HPDE6-E6E7 (cell line): ENCODE results near the gene COL27A1.
A peak's percentile ranks its signal among the peaks of the same experiment; 100 is the strongest.

Experiments used
- DNase-seq: peaks from one replicate; pipeline ENCODE4 v3.0.0; 2011; ENCODE audit warnings: missing footprints; ENCODE audit errors: extremely low spot score

Gene COL27A1

DNA sequence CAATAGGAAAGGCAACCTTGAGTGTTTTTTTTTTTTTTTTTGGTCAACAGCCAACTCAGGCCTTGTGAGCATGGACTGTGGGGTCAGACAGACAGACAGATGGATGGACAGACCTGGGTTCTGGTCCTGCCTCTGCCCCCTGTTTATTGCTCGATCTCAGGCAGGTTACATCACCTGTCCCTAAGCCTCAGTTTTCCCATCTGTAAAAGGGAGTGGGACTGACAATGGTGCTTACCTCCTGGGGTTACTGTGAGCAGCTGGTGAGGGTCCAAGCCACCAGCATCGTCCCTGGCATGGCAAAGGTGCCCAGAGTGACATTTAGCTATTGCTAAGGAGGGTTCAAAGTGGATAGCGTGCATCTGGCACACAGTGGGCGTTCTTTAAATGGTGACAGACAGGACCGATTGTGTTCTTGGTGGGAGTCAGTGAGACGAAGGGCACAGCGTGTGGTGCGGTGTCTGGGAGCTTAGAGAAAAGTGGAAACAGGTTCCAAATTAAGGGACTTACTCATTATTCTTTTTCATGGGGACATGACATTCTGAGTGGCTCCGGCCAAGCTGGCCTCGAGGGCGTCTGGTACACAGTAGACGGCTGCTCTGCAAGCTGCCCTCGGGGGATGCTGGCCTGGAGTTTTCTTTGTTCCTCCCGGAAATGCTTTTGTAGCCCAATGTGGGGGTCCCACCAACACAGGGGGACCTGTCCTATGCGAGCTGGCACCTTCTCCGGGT lies 72.1 kb downstream of the COL27A1 start:
- no peak for DNase-seq

DNA sequence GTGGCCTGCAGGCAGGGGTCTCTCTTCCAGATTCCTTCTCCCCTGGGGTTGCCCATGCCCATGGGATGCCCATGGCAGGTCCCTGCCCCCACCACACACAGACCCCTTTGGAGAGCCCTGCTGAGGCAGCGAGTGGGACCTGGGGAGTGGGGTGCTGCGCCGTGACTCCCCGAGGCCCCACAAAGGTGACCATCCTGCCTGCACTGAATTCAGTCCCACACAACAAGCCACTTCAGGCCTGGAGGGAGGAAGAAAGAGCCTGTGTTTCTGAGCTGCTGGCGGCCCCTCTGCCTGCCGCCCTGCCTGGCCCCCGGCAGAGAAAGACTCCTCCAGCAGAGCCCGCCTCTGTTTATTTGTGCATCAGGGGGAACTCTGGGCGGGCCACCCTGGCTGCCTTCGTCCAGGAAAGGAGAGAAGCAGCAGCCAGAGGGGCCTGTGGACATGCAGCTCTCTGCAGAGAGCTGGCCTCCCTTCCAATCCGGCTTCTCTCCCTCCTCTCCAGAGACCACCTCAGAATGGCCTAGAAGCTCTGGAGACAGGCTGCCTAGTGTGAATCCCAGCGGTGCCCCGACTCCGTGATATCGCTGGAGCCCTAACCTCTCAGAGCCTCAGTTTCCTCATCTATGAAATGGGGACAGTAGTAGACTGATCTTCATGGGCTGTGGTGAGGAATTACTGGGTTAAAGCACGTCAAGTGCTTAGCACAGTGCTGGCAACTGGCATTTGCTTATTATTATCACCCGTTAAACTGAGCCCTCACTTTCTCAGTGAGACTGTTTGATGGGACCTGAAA lies 72.9 kb downstream of the COL27A1 start:
- DNase-seq: no peak

DNA sequence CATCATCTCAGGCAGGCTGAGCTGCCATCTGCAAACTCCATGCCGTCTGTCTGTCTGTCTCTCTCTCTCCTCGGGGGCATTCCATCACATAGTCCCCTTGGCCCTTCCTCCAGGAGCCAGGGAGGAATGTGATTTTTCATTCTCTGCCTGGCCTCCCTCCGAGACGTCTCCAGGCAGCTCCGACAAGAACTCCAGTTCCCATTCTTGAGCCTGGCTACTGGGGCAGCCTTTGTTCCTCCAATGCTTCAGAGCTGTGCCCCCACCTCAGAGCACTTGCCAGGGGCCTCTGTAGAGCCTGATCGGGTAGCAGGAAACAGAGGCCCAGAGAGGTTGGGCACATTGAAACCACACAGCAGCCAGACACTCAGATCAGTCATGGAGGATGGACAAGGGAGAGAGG lies 74.0 kb downstream of the COL27A1 start:
- DNase-seq: no peak

DNA sequence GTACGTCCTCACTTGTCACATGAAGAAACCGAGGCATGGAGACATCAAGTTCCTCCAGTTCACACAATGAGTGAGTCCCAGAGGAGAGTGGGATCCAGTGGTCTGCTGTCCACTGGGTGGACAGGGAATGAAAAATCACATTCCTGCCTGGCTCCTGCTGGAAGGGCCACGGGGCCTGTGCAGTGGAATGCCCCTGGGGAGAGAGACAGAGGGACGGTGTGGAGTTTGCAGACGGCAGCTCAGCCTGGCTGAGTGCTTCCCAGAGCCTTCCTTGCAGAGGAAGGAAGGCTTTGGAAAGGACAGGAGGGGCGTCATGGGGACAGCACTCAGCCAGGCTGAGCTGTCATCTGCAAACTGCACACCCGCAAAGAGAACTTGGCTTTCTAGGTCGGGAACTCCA lies 74.7 kb downstream of the COL27A1 start:
- DNase-seq: no peak

DNA sequence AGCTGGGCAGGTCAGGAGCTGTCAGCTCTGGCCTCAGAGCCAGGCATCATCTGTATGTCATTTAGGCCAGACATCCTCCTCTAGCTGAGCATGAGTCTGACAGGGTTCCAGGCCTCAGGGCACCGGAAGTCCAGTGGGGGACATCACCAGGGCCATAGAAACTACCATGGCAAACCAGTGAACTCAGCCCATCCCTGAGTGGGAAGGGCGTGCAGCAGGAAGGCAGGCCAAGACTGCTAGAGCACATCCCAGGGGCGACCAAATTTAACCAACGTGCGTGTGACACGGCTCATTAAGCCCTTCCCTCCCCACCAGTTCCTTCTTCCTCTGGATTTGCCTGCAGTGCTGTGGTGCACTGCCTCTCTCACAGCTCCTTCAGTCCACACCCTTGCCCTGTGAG lies 75.9 kb downstream of the COL27A1 start:
- no peak for DNase-seq

DNA sequence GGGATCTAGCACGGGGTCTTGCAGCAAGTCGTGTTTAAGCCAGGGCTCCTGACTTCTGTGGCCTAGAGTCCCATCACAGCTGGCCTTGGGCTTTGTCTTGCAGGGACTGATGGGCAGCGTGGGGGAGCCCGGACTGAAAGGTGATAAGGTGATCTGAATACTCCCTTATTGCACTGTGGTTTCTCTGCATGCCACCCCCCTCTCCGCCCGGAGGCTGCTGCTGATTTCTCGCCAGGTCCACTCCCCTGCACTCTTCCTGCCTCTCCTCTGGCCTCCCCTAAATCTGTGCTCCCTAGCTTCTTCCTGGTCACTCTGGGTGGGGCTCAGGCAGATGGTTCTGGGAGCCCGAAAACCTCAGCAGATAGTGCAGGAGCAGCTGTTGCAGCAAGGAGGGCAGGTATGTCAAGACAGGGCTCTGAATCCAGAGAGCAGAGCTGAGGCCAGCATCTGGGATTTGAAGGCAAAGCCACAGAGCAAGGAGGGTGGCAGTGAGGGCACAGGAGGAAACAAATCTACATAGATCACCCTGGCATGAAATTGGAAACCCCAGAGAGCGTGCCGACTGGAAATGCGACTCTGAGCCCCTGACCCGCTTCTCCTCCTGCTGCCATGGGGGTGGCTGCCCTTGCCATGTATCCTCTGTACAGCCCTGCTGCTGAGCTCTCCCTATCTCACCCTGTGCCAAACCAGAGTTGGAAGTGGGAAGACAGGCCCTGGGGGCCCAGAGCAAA lies 76.5 kb downstream of the COL27A1 start:
- DNase-seq: no peak

DNA sequence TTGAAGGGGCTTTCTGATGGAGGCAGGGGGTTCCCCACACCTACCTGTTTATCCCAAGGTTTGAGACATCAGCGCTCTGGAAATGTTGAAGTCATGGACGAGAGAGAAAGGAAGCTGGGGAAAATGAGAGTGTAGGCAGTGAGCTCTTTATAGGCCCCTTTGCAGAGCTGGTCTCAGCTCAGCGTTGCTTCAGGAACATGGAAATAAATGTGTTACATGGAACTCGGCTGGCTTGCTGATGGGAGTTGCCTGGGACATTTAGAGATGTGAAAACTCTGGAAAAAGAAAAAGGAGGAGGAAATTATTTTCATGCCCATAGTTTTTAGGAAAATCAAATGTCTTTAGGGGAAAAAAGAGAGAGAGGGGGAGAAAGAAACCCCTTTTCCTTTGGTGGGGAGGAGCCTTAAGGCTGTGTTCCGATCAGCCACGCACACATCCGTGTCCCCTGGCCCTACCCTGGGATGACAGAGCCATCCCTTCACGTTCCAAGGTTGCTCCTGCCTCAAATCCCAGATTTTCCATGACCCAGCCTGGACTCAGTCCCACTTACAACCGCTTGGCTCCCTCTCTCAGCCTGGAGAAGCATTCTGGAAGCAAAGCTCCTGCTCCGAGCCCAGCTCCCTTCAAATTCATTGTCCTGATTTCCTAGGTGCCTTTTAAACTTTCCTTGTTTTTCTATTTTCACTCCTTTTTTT lies 78.3 kb downstream of the COL27A1 start:
- no peak for DNase-seq

DNA sequence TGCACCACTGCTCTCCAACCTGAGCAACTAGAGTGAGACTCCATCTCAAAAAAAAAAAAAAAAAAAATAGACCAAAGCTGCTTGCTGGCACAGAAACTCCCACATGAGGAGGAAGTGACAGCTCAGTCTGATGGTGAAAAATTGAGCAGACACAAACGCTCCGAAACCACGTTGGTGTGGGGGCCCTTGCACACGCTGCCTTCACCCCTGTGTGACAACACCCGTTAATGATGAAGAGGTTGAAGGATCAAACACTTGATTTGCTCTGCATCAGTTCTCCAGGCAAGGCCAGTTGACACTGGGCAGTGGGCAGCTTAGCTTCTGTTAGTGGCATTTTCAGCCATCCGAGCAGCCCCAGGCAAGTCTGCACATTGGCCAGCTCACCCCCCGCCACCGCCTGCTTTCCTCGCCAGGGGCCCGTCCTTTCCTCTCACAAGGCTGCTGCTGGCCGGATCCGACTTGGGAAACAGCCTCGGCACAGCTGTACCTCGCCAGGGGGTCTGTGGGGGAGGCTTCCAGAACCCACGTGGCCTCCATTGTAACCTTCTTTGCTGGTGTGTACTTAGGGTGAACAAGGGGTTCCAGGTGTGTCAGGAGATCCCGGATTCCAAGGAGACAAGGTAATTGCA lies 79.8 kb downstream of the COL27A1 start:
- no peak for DNase-seq

DNA sequence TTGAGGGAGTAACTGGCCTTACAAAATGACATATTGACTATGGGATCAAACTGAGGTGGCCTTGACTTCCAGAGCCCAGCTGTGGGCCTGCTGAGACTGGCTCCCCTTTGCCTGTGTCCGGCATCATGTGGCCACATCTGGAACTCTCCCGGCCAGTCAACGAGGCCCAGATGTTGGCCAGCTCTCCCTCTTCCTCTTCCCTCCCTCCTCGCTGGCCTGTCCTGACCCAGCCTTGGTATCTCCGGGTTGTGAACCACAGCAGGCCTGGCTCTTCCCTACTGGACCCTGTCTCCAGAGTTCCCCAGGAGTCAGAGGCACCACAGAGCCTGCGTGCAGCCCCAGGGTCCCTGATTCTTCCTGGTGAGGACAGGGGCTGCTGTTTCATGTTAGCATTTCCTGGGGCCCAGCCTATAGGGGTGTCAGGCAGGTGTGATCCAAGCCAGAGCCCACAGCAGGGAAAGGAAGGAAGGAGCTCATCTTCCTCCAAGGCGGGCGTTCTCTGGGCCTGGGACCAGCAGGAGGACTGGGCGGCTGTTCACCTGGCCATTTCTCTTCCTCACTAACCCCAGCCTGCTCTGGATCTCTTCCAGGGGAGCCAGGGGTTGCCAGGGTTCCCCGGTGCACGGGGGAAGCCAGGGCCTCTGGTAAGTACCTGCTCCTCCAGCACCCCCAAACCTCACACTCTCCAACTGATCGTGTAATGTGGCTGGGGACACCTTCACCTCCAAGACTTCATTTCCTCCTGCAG lies 81.2 kb downstream of the COL27A1 start:
- DNase-seq: no peak

DNA sequence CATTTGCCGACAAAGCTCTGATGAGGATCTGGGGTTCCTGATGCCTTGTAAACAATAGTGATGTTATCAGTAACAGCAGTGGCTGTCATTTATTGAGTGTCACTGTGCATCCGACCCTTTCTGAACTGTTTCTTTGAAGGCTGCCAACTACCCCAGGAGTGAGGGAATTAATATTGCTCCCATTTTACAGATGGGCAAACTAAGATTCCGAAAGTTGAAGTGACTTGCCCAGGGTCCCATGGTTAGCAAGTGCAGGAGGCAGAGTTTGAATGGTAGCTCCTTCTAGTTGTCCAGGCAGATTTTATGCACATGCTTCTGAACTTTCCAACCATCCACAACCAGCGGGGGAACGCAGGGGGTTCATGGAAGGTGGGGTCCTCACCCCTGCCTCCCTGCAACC lies 81.9 kb downstream of the COL27A1 start:
- no peak for DNase-seq

DNA sequence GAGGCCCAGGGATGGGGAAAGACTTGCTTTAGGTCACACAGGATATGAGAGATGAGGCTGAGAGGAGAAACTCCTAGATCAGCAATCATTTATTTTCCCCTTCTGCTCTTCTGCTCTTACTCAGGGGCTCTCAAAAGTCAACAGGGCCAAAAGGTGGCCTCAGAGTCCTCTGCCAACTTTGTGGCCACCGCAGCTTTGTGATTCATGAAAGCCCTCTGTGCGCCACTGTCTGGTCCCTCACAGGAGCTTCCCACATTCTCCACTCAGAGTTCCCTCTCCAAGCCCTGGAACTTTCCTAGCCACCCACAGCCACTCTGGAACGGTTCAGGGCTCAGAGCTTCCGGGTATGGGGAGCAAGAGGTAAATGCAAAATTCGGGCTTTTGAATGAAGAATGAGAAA lies 82.4 kb downstream of the COL27A1 start:
- no peak for DNase-seq

DNA sequence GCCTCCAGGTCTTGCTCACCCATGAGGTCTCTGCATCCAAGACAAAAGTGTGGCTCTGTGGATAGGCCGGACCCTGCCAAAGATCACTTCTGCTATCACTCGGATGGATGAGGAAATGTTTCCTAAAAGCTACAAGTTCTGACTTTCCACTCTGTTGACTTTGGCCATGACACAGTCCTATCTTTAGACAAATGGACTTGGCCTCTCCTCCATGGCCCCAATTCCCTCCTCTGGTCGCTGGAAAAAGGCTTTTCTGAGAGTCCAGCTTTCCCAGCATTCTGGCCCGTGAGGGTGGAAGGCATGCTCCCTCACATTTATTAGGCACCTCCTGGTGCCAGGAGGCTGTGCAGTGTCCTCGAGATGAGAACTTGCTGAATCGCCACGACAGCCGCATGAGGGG lies 83.1 kb downstream of the COL27A1 start:
- no peak for DNase-seq

DNA sequence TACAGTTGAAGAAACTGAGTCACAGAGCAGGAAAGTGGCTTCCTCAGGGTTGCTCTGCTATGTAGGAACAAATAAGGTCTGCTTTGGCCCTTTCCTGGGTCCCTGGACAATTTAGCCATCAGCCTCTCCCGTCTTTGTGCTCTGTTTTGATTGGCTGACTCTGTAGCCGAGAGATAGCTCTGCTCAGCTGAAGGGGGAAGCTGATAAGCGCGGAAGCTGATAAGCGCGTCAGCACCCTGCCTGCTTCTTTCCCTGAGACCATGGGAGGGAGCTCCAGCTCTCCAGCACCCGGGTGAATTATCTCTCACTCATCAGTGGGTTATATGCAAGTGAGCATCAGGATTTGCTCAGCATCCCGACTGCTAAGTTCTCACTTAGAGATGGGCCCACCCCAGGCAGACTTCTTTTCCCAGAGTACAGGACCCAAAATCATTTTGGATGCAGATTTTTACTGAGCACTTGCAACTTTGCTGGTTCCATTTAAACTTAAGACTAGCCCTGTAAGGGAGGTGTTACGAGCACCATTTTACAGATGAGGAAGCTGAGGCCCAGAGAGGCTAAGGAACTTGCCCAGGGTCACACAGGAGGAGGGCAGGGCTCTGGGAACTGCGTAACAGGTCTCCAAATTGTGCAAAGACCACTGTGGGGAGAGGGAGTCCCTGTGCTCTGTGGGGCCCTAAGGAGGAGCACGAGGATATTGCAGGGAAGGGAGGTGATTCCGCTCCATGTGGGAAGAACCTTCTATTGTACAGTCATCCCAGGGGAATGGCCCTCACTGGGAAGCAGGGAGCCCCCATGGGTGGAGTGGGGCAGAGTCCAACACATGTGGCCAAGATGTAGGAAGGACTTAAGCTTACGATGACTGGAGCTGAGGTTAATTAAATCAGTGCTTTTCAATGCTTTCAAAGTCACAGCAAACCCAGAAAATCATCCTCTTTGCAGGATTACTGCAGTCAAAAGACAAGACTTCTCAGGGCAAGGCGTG lies 83.8 kb downstream of the COL27A1 start:
- peak; percentile 25 for DNase-seq

DNA sequence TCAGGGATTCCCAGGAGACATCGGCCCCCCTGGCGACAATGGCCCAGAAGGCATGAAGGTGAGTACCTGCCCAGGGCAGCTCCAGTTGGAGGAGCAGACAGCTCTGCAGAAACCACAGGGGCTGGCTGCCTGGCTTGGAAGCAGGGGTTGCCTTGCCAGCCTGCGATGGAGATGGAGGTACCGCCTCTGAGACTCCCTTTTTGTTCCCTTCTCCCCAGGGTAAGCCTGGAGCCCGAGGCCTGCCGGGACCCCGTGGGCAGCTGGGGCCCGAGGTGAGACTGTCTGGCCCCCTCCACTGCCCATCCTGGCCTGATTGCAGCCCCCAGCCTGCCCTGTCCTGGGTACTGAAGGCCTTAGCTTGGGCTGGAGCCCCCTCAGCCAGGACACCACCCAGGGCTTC lies 84.9 kb downstream of the COL27A1 start:
- no peak for DNase-seq

DNA sequence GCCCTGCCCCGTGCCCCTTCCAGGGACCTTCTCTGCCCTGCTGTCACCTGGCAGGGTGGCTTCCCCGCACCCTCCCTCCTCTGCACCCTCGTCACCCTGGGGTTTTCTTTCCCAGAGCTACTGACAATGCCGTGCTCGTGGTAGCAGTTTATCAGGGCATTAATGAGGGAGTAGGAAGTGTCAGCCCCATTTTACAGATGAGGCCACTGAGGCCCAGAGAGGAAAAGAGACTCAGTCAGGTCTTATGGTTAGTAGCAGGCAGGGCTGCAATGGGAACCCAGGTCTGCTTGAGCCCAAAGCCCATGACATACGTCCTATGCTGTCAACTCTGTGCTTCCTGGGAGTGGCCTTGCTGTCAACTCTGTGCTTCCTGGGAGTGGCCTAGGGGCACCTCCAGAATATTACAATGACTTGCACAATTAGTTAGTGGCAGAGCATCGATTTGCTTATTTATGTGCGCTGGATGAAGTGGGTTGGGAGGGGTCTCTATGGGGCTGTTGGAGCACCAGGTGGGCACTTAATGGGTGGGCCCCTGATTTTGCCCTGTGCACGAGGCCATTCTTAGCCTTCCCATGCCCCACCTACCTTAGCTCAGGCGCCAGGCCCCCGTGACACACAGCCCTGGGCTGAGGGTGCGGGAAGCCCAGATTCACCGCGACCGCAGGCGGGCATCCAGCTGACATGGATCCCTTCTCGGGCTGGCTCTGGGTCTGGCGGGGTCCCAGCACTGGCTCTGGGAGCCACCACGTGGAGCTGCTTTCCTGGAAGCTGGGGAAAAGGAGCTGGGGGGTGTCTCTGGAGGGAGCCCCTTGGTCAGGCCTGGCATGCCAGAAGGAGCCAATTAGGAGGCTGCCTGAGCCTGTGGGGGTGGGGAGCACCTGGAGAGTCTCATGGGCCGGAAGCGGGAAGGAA lies 85.6 kb downstream of the COL27A1 start:
- no peak for DNase-seq

DNA sequence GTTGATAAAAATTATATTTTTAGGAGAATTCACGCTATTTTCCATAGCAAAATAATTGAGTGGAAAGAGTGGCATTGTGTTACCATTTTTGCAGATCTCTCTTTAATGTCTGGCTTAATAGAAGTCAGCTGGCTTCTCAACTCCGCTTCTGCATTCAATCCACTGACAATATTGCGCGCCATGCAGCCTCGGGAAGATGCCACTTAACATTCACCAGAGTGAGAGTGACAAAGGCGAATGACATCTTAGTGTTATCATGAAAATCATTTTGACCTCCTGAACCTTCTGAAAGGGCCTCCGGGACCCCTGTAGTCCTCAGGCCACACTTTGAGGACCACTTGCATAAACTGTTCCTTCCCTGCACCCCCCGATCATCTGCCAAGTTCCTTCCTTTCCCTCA lies 87.5 kb downstream of the COL27A1 start:
- no peak for DNase-seq

DNA sequence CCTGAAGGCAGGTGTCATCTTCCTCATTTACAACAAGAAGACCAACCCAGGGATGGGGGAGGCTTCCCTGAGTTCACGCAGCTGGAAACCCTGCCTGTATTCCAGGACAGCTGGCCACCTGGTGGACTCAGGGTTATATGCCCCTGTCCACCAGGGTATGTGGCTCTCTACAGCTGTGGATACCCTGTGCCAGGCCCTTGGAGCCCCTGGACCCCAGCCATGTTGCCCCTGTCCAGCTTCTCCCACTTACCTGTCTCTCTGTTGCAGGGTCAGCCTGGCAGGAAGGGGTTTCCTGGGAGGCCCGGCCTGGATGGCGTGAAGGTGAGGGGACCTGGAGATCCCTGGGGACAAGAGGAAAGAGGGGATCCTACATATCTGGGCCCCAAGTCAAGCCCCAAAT lies 87.9 kb downstream of the COL27A1 start:
- no peak for DNase-seq

DNA sequence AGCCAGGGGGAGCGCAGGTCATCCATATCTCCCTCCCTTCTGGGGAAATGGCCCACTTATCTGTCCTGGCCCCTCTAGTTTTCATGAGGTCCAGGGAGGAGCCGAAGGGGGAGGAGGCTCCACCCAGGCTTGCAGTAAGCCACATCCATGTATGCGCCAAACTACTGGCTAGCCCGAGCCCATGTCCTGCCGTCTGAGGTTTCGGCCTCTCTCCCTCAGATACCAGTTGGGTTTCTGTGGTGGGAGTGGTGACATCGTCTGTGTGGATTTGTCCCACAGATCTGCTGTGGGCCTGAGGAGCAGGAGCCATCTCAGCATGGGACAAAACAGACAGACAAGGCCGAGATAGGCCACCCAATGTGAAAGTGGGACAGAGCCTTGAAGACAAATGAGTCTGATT lies 89.2 kb downstream of the COL27A1 start:
- DNase-seq: no peak

DNA sequence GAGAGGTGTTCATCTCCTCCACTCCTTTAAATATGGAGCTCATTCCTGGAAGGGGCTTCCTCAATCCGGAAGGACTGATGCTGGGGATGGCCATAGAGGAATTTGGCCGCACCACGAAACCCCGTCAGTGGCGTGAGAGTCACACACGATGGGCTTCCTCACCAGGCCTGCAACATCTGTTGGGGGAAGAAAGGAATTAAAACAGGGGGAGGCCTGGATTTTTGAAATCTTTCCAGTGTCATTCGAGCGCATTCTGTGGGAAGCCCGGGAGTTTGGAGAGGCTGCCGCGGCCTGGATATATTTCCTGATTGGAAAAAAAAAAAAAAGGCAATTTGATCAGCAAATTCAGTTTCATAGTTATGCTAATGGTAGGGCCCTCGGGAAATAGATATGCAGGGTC lies 91.2 kb downstream of the COL27A1 start:
- no peak for DNase-seq
